Endothelial cell of hepatic sinusoid (primary cell): Measurements from ENCODE around the gene STAB1.

ENCODE experiments used
- in situ Hi-C: cut with HindIII; loops from 2 replicates; pipeline ENCODE4 v1.10.0; 2017; ENCODE audit warnings: low sequenced_read_pairs

The STAB1 gene

DNA sequence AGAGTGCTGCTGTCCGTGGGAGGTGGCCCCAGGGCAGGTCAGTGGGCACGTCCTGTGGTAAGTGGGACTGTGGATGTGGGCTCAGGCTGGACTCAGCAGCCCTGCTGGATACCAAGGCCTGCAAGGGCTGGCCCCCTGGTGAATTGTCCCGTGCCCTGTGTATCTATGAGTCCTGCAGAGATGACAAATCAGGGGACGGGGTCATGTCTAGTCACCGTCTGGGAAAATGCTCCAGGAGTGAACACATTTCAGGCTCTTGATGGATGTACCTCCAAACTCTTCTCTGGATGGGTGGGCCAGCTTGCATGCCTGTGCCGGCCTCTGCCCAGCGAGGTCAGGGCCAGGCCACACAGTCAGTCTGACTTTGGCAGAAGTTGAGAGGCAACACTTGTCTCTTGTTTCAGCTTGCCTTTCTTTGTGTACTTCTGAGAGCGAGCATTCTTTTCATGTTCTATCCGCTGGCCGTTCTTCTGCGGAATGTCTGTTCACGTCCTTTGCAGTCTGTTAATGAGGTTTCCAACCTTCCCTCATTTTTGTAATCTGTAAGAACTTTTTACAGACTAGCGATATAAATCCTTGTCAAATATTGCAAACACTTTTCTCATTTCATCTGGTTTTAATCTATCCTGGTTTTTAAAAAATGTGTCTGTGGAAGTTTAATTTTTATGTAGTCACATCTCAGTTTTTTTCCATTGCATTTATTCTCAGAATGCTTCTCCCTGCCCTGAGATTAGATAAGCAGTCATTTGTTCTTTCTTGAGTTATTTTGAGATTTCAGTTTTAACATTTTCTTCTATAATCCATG, 11.4 kb upstream of the STAB1 start:
- in situ Hi-C loops = loop anchor here (5.0 kb wide), 1 partner anchor 66 kb away; no protein-coding TSS in a partner anchor

DNA sequence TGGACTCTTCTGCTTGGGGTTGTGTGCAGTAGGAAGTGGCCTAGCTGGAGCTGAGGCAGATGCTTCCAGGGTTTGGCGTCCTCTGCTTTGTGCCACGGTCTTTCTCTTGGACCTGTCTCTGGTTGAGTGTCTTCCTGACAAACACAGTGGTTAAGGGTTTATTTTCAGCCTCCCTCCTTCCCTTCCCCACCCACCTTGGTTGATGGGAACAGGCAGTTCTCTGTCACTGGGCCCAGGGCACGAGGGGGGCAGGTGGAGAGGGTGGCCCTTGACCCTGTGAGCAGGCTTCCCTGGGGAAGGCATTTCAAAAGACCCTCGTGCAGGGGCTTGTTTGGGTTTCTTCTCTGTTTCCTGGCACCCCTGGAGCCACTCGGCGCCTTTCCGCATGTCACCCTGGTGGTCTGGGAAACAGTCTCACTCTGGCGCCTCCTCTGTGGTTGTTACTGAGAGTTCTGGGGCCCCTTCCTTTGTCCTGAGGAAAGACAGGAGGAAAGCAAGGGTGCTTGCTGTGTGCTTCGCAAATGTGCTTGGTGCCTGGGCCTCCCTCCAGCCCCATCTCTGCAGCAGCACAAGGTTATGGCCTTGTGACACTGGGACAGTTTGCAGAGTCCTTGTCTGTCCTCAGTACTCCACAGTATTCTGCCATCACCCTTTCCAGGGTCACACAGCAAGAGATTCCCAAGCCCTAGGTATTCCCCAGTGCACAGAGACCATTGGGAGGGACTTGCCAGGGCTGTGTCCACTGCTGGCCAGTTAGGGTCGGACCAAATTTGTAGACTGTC, 10.3 kb upstream of the STAB1 start:
- in situ Hi-C loops = loop anchor here (5.0 kb wide), 1 partner anchor 68 kb away; no protein-coding TSS in a partner anchor

DNA sequence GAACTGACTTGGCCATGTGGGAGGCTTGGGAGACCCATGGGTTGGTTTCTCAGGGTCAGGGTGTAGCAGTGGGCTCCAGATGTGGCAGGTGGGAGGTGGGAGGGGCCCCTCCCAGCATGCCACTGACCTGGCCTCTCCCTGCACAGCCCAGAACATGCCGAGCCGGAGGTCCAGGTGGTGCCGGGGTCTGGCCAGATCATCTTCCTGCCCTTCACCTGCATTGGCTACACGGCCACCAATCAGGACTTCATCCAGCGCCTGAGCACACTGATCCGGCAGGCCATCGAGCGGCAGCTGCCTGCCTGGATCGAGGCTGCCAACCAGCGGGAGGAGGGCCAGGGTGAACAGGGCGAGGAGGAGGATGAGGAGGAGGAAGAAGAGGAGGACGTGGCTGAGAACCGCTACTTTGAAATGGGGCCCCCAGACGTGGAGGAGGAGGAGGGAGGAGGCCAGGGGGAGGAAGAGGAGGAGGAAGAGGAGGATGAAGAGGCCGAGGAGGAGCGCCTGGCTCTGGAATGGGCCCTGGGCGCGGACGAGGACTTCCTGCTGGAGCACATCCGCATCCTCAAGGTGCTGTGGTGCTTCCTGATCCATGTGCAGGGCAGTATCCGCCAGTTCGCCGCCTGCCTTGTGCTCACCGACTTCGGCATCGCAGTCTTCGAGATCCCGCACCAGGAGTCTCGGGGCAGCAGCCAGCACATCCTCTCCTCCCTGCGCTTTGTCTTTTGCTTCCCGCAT, 7.9 kb upstream of the STAB1 start:
- in situ Hi-C loops = no loop called here

DNA sequence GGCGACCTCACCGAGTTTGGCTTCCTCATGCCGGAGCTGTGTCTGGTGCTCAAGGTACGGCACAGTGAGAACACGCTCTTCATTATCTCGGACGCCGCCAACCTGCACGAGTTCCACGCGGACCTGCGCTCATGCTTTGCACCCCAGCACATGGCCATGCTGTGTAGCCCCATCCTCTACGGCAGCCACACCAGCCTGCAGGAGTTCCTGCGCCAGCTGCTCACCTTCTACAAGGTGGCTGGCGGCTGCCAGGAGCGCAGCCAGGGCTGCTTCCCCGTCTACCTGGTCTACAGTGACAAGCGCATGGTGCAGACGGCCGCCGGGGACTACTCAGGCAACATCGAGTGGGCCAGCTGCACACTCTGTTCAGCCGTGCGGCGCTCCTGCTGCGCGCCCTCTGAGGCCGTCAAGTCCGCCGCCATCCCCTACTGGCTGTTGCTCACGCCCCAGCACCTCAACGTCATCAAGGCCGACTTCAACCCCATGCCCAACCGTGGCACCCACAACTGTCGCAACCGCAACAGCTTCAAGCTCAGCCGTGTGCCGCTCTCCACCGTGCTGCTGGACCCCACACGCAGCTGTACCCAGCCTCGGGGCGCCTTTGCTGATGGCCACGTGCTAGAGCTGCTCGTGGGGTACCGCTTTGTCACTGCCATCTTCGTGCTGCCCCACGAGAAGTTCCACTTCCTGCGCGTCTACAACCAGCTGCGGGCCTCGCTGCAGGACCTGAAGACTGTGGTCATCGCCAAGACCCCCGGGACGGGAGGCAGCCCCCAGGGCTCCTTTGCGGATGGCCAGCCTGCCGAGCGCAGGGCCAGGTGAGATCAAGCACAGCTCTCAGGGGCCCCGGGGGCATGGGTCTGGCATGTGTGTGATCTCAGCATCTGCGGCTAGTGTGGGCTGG, 7.1 kb upstream of the STAB1 start:
- in situ Hi-C loops = no loop called here

DNA sequence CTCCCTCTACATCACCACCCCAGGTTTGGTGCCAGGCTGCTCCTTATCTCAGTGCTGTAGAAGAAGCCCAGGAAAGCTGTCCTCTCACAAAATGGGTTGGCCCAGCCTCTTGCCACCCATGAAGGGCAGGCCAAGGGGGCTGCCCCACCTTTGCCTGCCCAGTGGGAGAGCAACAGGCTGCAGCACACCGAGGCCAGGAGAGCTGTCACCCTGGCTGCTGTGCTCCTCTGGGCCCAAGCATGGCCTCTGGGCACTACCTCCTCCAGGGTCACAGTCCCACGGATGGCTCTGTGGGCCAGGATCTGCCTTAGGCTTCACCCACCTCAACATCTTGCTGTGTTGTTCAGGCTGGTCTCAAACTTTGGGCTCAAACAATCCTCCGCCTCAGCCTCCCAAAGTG, 6.4 kb upstream of the STAB1 start:
- in situ Hi-C loops = no loop called here

DNA sequence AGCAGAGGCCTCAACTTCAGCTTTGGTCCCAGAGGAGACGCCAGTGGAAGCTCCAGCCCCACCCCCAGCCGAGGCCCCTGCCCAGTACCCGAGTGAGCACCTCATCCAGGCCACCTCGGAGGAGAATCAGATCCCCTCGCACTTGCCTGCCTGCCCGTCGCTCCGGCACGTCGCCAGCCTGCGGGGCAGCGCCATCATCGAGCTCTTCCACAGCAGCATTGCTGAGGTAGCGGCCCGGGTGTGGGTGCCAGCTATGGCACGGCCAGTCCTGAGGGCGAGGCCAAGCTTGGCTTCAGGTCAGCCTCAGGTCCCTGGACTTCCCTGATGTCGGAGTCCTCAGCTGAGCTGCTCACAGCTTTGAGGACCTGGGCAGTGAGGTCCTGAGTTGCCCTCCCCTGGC, 5.7 kb upstream of the STAB1 start:
- in situ Hi-C loops = no loop called here

DNA sequence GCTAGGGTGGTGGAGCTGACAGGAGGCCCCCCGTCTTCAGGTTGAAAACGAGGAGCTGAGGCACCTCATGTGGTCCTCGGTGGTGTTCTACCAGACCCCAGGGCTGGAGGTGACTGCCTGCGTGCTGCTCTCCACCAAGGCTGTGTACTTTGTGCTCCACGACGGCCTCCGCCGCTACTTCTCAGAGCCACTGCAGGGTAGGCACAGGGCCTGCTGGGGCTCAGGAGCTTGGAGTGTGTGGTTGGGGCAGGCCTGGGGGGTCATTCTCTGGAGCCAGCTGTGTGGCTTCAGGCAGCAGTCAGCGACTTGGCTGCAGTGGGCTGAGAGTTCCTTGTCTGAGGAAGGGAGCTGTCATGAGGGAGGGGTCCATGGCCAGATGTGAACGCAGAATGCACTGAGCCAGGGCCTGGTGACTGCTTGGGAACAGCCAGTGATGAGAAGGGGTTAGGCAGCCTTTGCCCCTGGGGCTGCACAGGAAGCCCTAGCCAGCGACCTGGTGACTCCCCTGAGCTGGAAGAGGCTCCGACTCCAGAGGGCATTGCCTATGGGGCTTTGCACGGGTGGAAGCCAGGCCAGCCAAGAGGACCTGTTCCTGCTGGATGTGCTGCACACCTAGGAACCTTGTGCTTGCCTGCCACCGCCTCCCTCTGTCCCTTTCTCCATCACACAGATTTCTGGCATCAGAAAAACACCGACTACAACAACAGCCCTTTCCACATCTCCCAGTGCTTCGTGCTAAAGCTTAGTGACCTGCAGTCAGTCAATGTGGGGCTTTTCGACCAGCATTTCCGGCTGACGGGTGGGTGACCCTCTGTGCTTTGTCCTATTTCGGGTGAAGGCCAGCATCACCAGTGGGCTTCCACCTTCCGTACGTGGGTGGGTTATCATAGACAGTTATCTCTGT, 4.9 kb upstream of the STAB1 start:
- in situ Hi-C loops = no loop called here

DNA sequence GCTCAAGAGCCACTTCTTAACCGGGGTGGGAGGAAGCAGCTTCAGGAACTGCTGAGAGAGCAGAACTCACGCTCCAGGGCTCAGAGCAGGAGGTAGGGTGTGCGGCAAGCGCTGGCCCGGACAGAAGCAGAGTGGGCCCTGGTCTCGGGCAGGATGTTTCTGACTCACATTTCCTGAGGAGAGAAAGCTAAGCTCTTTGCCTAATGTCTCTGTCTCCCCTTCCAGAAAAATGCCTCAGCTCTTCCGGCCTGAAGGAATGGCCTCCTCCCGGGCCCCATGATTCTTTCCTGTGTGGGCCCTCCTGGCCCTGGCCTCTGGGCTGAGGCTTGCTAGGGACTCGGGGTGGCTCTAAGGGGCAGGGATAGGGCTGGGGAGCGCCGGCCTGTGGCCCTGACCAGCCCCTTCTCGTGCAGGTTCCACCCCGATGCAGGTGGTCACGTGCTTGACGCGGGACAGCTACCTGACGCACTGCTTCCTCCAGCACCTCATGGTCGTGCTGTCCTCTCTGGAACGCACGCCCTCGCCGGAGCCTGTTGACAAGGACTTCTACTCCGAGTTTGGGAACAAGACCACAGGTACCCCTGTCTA, 4.1 kb upstream of the STAB1 start:
- in situ Hi-C loops = no loop called here

DNA sequence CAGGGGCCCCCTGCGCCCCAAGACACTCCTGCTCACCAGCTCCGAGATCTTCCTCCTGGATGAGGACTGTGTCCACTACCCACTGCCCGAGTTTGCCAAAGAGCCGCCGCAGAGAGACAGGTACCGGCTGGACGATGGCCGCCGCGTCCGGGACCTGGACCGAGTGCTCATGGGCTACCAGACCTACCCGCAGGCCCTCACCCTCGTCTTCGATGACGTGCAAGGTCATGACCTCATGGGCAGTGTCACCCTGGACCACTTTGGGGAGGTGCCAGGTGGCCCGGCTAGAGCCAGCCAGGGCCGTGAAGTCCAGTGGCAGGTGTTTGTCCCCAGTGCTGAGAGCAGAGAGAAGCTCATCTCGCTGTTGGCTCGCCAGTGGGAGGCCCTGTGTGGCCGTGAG, 3.1 kb upstream of the STAB1 start:
- in situ Hi-C loops = no loop called here

DNA sequence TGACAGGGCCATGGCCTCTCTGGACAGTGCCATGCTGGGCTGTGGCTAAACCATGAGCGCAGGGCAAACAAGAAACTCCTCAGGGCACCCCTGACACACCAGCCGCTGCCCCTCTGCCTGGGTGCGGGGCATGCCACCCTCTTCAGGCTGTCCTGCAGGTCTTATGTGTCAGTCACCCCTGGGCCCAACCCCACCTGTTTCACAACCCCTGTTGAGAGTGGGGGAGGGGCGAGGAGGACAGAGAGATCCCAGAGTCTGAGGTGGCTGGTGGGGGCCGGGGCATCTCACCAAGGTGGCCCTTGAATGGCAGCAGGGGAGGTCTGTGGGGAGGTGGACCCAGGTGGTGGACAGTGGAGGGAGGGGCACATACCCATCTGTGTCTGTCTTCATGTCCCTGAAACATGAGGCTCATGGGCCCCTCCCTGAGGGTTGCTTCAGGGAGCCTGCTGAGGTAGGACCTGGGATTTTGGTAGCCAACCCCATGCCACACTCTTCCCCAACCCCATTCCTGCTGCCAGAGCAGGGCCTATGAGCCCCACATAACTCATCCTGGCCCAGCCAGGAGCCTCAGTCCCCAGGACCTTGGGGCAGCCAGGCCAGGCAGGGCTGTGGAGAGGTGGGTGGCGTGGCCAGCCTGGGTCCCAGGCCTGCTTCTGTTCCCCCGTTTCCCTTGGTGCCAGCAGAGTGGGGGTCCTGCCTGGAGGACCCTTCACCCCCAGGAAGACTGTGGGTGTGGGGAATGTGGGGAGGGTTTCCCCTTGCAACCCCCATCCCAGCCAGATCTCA, 1.7 kb upstream of the STAB1 start:
- in situ Hi-C loops = no loop called here

DNA sequence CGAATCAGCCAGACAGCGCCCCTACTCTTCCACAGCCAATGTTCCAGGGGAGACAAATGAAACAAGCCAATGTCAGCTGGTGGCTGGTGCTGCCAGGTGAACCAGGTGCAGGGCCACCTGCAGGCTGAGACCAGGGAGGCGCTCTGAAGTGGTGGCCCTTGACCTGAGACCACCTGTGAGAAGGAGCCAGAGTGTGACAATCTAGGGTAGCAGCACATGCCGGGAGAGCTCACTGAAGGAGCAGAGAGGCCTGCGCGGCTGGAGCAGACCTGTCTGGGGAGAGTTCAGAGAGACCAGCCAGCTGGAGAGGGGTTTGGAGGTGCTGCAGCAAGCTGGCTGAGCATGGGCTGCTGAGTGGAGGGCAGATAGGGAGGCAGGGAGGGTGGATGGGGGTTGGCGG, 693 bp upstream of the STAB1 start:
- in situ Hi-C loops = no loop called here

DNA sequence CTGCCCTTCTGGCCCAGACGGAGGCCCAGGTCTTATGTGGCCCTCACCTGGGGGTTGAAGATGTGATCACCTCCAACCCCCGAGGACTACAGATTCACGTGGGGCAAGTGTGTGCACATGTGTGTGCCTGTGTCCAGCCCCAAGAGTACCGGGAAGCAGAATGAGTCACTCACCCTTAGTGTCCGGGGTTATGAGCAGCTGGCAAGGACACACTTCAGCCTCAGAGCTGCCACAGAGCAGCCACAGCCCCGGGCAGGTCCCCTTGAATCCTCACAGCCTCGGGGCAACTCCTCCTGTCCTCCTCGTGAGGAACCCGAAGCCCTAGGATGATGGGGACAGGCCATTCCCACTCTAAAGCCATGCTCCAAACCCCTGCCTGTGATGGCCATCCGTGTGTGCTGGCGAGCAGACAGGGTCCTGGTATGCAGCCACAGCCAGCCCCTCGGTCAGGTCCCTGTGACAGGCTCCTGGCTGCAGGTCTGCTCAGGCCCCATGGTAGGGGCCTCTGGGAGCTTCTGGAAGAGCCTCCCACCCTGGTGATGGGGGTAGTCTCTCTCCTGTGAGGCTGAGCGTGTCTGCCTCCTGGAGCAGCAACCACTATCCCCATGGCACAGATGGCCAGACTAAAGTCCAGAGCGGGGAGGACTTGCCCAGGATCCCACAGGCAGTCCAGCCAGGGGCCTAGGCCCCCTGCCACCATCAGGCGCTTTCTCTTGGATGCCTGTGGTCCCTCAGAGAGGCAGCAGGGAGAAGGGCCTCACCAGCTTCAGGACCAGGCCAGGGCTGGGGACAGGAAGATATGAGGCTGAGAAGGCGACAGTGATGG, 852 bp downstream of the STAB1 start:
- in situ Hi-C loops = no loop called here

DNA sequence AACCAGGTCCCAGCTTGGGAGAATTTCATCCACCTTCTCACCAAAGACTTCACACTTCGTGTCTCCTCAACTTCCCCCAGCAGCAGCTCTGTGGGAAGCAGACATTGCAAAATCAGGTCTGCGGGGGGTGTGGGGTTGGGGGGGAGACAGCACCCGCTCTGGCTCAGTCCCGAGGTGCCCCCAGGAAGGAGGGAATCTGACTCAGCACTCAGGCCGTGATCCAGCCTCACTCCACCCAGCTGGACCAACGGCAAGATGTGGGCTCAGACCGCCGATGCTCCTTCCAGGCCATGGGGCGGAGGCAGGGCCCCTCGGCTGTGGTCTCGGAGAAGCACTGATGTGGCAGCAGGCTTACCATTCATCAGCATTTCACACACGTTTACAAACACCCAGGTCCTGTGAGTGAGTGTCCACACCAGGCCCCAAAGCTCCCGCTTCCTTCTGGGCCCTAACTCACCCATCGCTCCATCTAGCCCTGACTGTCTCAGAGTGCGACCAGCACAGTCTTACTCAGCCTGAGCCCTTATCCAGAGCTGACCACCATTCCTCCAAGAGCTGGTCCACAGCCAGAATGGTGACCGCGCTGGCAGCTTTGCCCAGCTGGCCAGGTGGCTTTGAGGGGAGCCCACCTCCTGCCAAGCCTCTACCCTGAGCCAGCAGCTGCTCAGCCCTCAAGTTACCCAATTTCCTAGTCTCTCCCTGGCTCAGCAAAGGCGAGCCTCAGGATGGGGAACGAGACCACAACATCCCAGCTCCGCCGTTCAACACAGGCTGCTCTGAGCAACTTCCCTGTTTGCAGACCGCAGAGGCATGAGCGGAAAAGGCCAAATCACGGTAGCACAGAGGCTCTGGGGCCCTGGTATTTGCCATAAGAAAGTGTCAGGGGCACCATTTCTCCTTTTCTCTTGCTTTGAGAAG, 3.3 kb downstream of the STAB1 start:
- in situ Hi-C loops = no loop called here

DNA sequence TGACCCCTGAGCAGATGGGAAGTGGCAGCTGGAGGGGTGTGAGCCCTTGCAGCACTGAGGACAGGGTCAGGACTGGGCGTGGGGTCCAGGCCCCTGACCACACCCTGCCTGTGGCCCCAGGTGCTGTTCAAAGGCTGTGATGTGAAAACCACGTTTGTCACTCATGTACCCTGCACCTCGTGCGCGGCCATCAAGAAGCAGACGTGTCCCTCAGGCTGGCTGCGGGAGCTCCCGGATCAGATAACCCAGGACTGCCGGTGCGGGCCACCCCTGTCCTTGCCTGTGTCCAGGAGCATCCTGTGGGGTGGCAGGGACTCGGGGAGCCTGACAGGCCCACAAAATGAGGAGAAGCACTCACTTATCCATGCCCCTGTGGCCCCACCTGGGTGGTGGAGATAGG, 5.9 kb downstream of the STAB1 start:
- in situ Hi-C loops = no loop called here

DNA sequence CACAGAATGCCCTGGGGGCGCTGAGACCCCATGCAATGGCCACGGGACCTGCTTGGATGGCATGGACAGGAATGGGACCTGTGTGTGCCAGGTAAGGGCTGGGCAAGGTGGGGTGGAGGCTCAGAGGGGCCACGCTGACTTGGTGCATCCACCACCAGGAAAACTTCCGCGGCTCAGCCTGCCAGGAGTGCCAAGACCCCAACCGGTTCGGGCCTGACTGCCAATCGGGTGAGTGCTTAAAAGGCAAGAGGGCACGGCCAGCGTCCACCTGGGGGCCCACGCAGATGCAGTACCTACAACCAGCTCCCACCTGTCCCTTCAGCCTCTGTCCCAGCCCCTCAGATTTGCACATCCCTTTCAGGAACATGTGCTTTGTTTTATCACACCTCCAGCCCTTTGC, 6.9 kb downstream of the STAB1 start:
- in situ Hi-C loops = no loop called here

DNA sequence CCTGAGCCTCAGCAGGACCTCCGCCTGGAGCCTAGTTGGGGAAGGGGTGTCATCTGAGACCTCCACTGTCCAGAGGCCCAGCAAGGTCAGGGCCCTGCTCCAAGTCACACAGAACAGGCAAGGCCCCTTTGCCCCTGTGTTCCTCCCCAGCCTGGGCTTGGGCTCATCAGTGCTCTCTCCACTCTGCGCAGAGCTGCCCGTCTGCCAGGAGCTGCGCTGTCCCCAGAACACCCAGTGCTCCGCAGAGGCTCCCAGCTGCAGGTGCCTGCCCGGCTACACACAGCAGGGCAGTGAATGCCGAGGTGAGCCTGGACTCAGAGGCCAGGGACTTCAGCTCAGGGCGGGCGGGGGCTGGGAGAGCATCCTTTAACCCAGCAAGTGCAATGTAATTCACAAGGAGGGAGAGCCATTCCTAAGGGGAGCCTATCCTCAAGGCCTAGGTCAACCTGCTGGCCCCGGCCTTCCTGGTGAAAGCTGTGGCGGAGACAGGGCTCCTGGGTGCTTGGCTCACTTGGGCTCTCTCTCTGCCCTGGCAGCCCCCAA, 7.7 kb downstream of the STAB1 start:
- in situ Hi-C loops = no loop called here
